IPS-20b (cell line): ENCODE measurements around the gene XPNPEP3.

Source experiments
- H3K27ac ChIP-seq: one replicate; pipeline ENCODE4 v1.5.1; 2013; ENCODE audit warnings: low read length
- H3K27me3 ChIP-seq: 2 replicates; pipeline ENCODE4 v1.6.1; 2013; ENCODE audit warnings: mild to moderate bottlenecking, low read length, inconsistent platforms; ENCODE audit not compliant: insufficient read depth
- H3K36me3 ChIP-seq: 2 replicates; pipeline ENCODE4 v1.6.1; 2013; ENCODE audit warnings: low read depth, mild to moderate bottlenecking, inconsistent platforms, low read length, moderate library complexity; ENCODE audit not compliant: insufficient read depth
- H3K4me1 ChIP-seq: 2 replicates; pipeline ENCODE4 v1.6.1; 2013; ENCODE audit warnings: mild to moderate bottlenecking, control low read depth, inconsistent platforms, low read length, moderate library complexity; ENCODE audit not compliant: insufficient read depth
- H3K4me3 ChIP-seq: 2 replicates; pipeline ENCODE4 v1.5.1; 2013; ENCODE audit warnings: mild to moderate bottlenecking, low read length, inconsistent platforms
- H3K9ac ChIP-seq: 2 replicates; pipeline ENCODE4 v1.6.1; 2013; ENCODE audit warnings: low read depth, mild to moderate bottlenecking, inconsistent platforms, low read length, moderate library complexity
- H3K9me3 ChIP-seq: 2 replicates; pipeline ENCODE4 v1.6.1; 2013; ENCODE audit warnings: mild to moderate bottlenecking, low read depth, low read length, inconsistent platforms; ENCODE audit not compliant: insufficient read depth

XPNPEP3 gene

GRCh38 chr22:40973144-40973543, 116.2 kb downstream of the XPNPEP3 start:
- H3K36me3 ChIP-seq, result peaks cover 25% of the 10 kb centered on the region

GRCh38 chr22:40975366-40975765, 118.4 kb downstream of the XPNPEP3 start:
- peaks cover 7% of the 10 kb centered on the region for H3K36me3 ChIP-seq
- H3K4me3 ChIP-seq, result no peak overlapping the region
- no peak overlapping the region for H3K27ac ChIP-seq
- no peak overlapping the region for H3K9ac ChIP-seq
- no peaks in the 10 kb centered on the region for H3K27me3 ChIP-seq
- no peaks in the 10 kb centered on the region for H3K4me1 ChIP-seq
- H3K9me3 ChIP-seq, result no peaks in the 10 kb centered on the region

More at GRCh38 chr22:40973144-40973543, 116.2 kb downstream of the XPNPEP3 start:
- Histone ChIP-seq H3K9ac (no peak overlapping the region), H3K27ac (no peak overlapping the region), H3K9me3 (no peaks in the 10 kb centered on the region), H3K27me3 (no peaks in the 10 kb centered on the region), H3K4me1 (no peaks in the 10 kb centered on the region), H3K4me3 (no peak overlapping the region)

- Histone ChIP-seq H3K4me1 (no peaks in the 10 kb centered on the region), H3K9ac (no peak overlapping the region), H3K36me3 (peaks cover 7% of the 10 kb centered on the region), H3K4me3 (no peak overlapping the region), H3K27me3 (no peaks in the 10 kb centered on the region), H3K27ac (no peak overlapping the region), H3K9me3 (no peaks in the 10 kb centered on the region)
These were observed 120.1 kb downstream of the XPNPEP3 start for GRCh38 chr22:40976866-40977700.

GRCh38 chr22:40979198-40979597, 122.2 kb downstream of the XPNPEP3 start:
- H3K9me3 ChIP-seq, result no peaks in the 10 kb centered on the region
- no peak overlapping the region for H3K9ac ChIP-seq
- no peak overlapping the region for H3K4me3 ChIP-seq
- H3K36me3 ChIP-seq, result no peaks in the 10 kb centered on the region
- H3K27me3 ChIP-seq, result no peaks in the 10 kb centered on the region
- H3K4me1 ChIP-seq, result no peaks in the 10 kb centered on the region
- no peak overlapping the region for H3K27ac ChIP-seq

GRCh38 chr22:40979871-40980270, 122.9 kb downstream of the XPNPEP3 start:
- H3K9me3 ChIP-seq, result no peaks in the 10 kb centered on the region

More at GRCh38 chr22:40979871-40980270, 122.9 kb downstream of the XPNPEP3 start:
- Histone ChIP-seq H3K36me3 (no peaks in the 10 kb centered on the region), H3K4me3 (no peak overlapping the region), H3K27me3 (no peaks in the 10 kb centered on the region), H3K9ac (no peak overlapping the region), H3K4me1 (no peaks in the 10 kb centered on the region), H3K27ac (no peak overlapping the region)
